Parathyroid adenoma (tissue), 2 donors: ENCODE measurements around the gene ELMOD3.

Source experiments
- H2AFZ ChIP-seq: fragments of 300-600 bp; sonication (generic); one replicate; pipeline ENCODE4 v1.7.0; 2017; ENCODE audit warnings: antibody characterized with exemption, mild to moderate bottlenecking
- H3K27ac ChIP-seq: fragments of 300-600 bp; sonication (generic); one replicate; pipeline ENCODE4 v1.7.0; 2017
- H3K27me3 ChIP-seq: fragments of 300-600 bp; sonication (generic); one replicate; pipeline ENCODE4 v1.7.0; 2017; ENCODE audit warnings: low read length; ENCODE audit not compliant: control insufficient read depth, insufficient read depth
- H3K36me3 ChIP-seq: fragments of 300-600 bp; sonication (generic); one replicate; pipeline ENCODE4 v1.7.0; 2017; ENCODE audit warnings: low read length; ENCODE audit not compliant: control insufficient read depth, insufficient read depth
- H3K4me1 ChIP-seq: fragments of 300-600 bp; sonication (generic); one replicate; pipeline ENCODE4 v1.7.0; 2017; ENCODE audit warnings: control low read depth
- H3K4me2 ChIP-seq: fragments of 300-600 bp; sonication (generic); one replicate; pipeline ENCODE4 v1.7.0; 2017; ENCODE audit warnings: low read length
- H3K4me3 ChIP-seq: fragments of 300-600 bp; sonication (generic); one replicate; pipeline ENCODE4 v1.7.0; 2017; ENCODE audit warnings: low read depth, low read length
- H3K79me2 ChIP-seq: fragments of 300-600 bp; sonication (generic); one replicate; pipeline ENCODE4 v1.7.0; 2017; ENCODE audit warnings: control low read depth
- H3K9ac ChIP-seq: fragments of 300-600 bp; sonication (generic); one replicate; pipeline ENCODE4 v1.7.0; 2017; ENCODE audit warnings: mild to moderate bottlenecking
- H3K9me3 ChIP-seq: fragments of 300-600 bp; sonication (generic); one replicate; pipeline ENCODE4 v1.7.0; 2017; ENCODE audit warnings: low read length; ENCODE audit not compliant: control insufficient read depth
- TF ChIP-seq, protein P1 (sequence below): fragments of 300-600 bp; sonication (generic); IDR thresholded peaks from one replicate; pipeline ENCODE4 v1.7.0; 2017; ENCODE audit warnings: antibody characterized with exemption, mild to moderate bottlenecking
- donor health status: primary hyperparathyroidism.

Gene ELMOD3

DNA sequence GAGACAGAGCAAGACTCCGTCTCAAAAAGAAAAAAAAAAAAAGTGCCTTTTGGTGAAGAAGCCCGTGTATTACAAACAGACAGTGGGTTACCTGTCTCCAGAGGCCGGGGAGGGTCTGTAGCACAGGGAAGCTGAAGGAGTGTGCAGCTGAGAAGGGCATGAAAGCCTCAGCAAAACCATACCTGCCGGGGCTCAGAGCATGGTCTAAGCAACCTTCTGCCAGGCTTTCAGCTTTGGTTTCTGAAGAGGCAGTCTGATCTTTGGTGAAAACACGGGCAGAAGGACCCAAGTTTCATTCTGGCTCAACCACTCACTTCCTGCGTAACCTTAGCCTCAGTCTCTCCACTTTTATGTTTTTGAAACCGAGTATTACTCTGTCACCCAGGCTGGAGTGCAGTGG is 85.4 kb downstream of the ELMOD3 start:
- Histone ChIP-seq H3K36me3 (no peaks in the 10 kb centered on the region), H3K9me3 (no peaks in the 10 kb centered on the region), H3K4me2 (no peak overlapping the region), H3K4me1 (peaks cover 31% of the 10 kb centered on the region), H2AFZ (no peak overlapping the region), H3K79me2 (no peaks in the 10 kb centered on the region), H3K4me3 (no peak overlapping the region), H3K9ac (no peak overlapping the region), H3K27ac (no peak overlapping the region), H3K27me3 (no peaks in the 10 kb centered on the region)
- TF ChIP-seq, protein P1, sequence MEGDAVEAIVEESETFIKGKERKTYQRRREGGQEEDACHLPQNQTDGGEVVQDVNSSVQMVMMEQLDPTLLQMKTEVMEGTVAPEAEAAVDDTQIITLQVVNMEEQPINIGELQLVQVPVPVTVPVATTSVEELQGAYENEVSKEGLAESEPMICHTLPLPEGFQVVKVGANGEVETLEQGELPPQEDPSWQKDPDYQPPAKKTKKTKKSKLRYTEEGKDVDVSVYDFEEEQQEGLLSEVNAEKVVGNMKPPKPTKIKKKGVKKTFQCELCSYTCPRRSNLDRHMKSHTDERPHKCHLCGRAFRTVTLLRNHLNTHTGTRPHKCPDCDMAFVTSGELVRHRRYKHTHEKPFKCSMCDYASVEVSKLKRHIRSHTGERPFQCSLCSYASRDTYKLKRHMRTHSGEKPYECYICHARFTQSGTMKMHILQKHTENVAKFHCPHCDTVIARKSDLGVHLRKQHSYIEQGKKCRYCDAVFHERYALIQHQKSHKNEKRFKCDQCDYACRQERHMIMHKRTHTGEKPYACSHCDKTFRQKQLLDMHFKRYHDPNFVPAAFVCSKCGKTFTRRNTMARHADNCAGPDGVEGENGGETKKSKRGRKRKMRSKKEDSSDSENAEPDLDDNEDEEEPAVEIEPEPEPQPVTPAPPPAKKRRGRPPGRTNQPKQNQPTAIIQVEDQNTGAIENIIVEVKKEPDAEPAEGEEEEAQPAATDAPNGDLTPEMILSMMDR = no peak

DNA sequence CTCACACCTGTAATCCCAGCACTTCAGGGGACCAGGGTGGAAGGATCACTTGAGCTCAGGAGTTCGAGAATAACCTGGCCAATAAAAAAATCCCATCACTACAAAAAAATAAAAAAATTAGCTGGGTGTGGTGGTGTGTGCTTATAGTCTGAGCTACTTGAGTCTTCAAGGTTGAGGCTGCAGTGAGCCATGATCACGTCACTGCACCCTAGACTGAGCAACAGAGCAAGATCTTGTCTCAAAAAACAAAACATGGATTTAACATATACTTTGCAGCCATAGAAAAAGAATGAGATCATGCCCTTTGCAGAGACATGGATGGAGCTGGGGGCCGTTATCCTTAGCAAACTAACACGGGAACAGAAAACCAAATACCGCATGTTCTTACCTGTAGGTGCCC is 86.2 kb downstream of the ELMOD3 start:
- Histone ChIP-seq H3K4me3 (no peak overlapping the region), H3K27ac (no peak overlapping the region), H3K4me1 (peaks cover 23% of the 10 kb centered on the region), H3K36me3 (no peaks in the 10 kb centered on the region), H3K9me3 (no peaks in the 10 kb centered on the region), H3K4me2 (no peak overlapping the region), H3K27me3 (no peaks in the 10 kb centered on the region), H2AFZ (no peak overlapping the region), H3K79me2 (no peaks in the 10 kb centered on the region), H3K9ac (no peak overlapping the region)
- TF ChIP-seq, protein P1 = no peak
